Thyroid gland (tissue), 4 donors: Measurements from ENCODE around the gene PLB1.

Experiments used
- CTCF ChIP-seq, 6 experiments: fragments of 200-600 bp in 3 of 6; fragments of 450-650 bp in 3 of 6; sonication (generic) in 3 of 6; IDR thresholded peaks; one replicate each; pipeline ENCODE4 v1.5.1; 2016 to 2019; ENCODE audit warnings: antibody characterized with exemption in 6 of 6, mild to moderate bottlenecking in 2 of 6, inconsistent platforms in 1 of 6, moderate library complexity in 1 of 6
- POLR2A ChIP-seq, 2 donors: fragments of 450-650 bp; IDR thresholded peaks; one replicate each; pipeline ENCODE4 v1.6.1; 2017; ENCODE audit warnings: antibody characterized with exemption in 2 of 2, mild to moderate bottlenecking in 2 of 2, moderate library complexity in 1 of 2

GRCh38 chr2:28446531-28446930, 49.3 kb upstream of the PLB1 start:
- TF ChIP-seq CTCF (IDR thresholded peaks at IDR 0.05) (no peak), POLR2A (IDR thresholded peaks at IDR 0.05) (no peak)
